Posterior vena cava (tissue), 2 donors: ENCODE results near the gene REL. TPM values are rescaled to one million over a fixed set of nuclear protein-coding genes. Genes with fewer than 3 reads are reported as not detected.

Experiments used
- DNase-seq: peaks from one replicate; pipeline ENCODE4 v3.0.0-alpha.2; 2020; ENCODE audit warnings: low spot score
- intact Hi-C, 2 donors: fragments of 100-400 bp; cut with DNase I; formaldehyde crosslinking; loops; one replicate each; pipeline versions ENCODE4 v1.14.1 to v1.14.2; 2022 to 2023
- total RNA-seq, 2 donors: library from RNA; stranded (reverse); fragmentation: NEBNext Ultra II Directional; extraction: Animal tissue kit (Norgen Biotek cat#: 25700); gene quantifications; one replicate each; pipeline ENCODE4 v1.2.1, GENCODE V29; 2021
- donor health status: DM: yes; HTN: yes; CAD: no.
- donor health status: DM: yes; HTN: yes; CAD: no.

REL gene
- total RNA-seq, 2 donors from 2014 or later = 14.3 to 15.1 TPM

- intact Hi-C loops = no loop called here
- no peak for DNase-seq
These were observed 77.0 kb downstream of the REL start for GRCh38 chr2:60958361-60958760.

GRCh38 chr2:60958800-60959199 is 77.4 kb downstream of the REL start:
- no peak for DNase-seq
- intact Hi-C loops = no loop called here

GRCh38 chr2:60959501-60959900 is 78.1 kb downstream of the REL start:
- DNase-seq = no peak
- intact Hi-C loops = no loop called here

- intact Hi-C loops = no loop called here
- DNase-seq = no peak
These were observed 79.3 kb downstream of the REL start for GRCh38 chr2:60960706-60961105.

GRCh38 chr2:60961457-60961856 is 80.1 kb downstream of the REL start:
- DNase-seq = no peak
- intact Hi-C loops = no loop called here

GRCh38 chr2:60962528-60962927 is 81.2 kb downstream of the REL start:
- DNase-seq = no peak
- intact Hi-C loops = no loop called here

GRCh38 chr2:60963190-60963589 is 81.8 kb downstream of the REL start:
- DNase-seq = no peak
- intact Hi-C loops = no loop called here

GRCh38 chr2:60964651-60965498 is 83.5 kb downstream of the REL start:
- intact Hi-C loops = no loop called here
- DNase-seq = no peak

- no peak for DNase-seq
- intact Hi-C loops = no loop called here
These were observed 84.1 kb downstream of the REL start for GRCh38 chr2:60965499-60965785.

GRCh38 chr2:60966507-60967405 is 85.4 kb downstream of the REL start:
- intact Hi-C loops = no loop called here
- DNase-seq = no peak

GRCh38 chr2:60972889-60973656 is 91.7 kb downstream of the REL start:
- intact Hi-C loops = no loop called here
- DNase-seq = no peak

GRCh38 chr2:60973705-60974104 is 92.3 kb downstream of the REL start:
- intact Hi-C loops = no loop called here
- no peak for DNase-seq

GRCh38 chr2:60974652-60975051 is 93.3 kb downstream of the REL start:
- DNase-seq = no peak
- intact Hi-C loops = no loop called here

Other genes starting within 250 kb of the REL start
- 1 to 10 TPM; 9.3 to 9.9 TPM for gene PAPOLG, start 125.3 kb upstream of the REL start, total RNA-seq
- gene PEX13, start 136.1 kb downstream of the REL start, total RNA-seq = 10 to 100 TPM; 15.9 to 18.3 TPM
- 1 to 10 TPM; 4.5 TPM for gene PUS10, start 136.7 kb downstream of the REL start, total RNA-seq
- 1 to 10 TPM; 5.7 to 8.1 TPM for gene SANBR, start 184.3 kb downstream of the REL start, total RNA-seq